ENCODE results near the gene GPR82. TPM values are rescaled to one million over a fixed set of nuclear protein-coding genes. Genes with fewer than 3 reads are reported as not detected.
"Not testable (repeated sequence)": the region's sequence is repeated elsewhere in the genome, so short reads cannot be mapped to it uniquely, and the experiment has no call there.

Gene GPR82, protein sequence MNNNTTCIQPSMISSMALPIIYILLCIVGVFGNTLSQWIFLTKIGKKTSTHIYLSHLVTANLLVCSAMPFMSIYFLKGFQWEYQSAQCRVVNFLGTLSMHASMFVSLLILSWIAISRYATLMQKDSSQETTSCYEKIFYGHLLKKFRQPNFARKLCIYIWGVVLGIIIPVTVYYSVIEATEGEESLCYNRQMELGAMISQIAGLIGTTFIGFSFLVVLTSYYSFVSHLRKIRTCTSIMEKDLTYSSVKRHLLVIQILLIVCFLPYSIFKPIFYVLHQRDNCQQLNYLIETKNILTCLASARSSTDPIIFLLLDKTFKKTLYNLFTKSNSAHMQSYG
- total RNA-seq: under 1 TPM in 1 of 2 donors, not detected in 1; 0.53 TPM
- long read RNA-seq: 0 reads

DNA sequence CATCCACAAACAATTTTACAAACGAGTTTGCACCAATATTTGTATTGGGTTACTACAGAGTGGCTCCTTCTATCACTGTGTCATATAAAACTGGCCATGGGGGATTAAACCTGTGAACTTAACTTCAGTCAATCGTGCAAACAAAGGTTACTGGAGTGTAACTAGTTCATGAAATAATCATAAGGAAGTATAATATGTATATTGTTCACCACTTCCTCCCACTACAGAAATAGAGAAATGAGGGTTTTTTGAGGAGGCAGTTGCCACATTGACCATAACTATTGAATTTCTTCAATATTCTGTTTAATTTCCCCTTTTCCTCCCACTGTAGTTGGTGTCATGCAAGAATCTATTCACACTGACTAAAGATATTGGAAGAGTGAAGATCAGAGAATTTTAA, at the start of gene GPR82:
TSS of gene GPR82 (plus strand) at position 356 of the 400 bp plus-strand sequence. CDS start 2,846 bp downstream, outside the sequence.
- intact Hi-C loops (cut with DNase I): no loop called here
- DNase-seq (no peak), ATAC-seq (no peak)

DNA sequence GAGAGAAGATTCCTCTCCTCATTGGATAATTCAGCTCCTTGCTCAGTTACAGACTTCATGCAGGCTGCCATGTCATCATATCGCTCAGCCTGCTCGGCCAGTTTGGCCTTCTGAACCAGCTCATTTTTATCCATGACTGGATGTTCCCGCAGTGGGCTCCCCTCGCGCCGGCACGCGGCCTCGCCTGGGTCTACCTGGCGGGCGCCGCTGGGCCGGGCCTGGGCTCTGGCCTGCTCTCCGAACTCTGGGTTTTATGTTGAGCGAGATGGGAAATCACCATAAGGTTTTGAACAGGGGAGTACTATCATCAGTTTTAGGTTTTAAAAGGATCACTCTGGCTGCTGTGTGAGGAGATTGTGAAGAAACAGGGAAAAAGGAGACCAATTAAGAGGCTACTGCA, 47.6 kb upstream of the GPR82 start:
- DNase-seq; intact Hi-C loops (cut with DNase I); ATAC-seq: not testable (repeated sequence)

GRCh38 chrX:41677183-41678060, 46.6 kb upstream of the GPR82 start:
- ATAC-seq: peak in 1 of 2 donors; percentile 51
- intact Hi-C loops (cut with DNase I): no loop called here
- no peak for DNase-seq

DNA sequence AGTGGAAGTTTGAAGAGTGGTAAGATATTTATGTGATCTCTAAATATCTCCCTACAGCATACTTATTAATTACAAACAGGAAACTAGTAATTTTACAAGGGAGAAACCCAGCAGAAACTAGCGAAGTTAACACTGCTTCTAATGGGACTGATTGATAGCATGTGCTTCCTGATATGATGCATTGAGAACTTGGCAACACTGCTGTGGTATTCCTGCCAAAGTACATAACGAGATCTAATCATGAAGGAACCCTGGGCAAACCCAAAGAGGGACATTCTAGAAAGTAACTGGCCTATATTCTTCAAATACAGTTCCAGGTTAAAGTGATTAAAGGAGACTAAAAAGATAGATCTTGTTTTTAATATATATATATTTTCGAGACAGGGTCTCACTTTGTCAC, 39.8 kb upstream of the GPR82 start:
- intact Hi-C loops (cut with DNase I): no loop called here
- ATAC-seq (peak in 1 of 2 donors; percentile 37), DNase-seq (no peak)

GRCh38 chrX:41684940-41685339, 39.0 kb upstream of the GPR82 start:
- no peak for ATAC-seq

DNA sequence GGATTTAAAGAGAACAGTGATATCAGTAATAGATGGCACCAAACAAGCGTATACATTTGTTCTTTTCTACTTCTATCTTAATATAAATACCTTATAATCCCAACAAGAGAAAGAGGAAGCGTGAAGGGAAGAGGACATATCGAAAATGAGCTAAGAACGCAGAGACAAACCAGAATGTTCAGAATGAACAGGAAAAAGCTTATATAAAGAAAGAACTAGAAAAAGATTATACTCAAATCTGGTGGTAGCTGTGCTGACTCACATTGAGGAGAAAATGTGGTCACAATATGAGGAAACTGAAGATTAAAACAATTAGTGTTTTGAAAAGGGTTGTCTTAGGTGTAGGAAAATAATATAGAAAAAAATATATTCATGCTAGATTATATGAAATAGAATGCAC, 37.2 kb upstream of the GPR82 start:
- intact Hi-C loops (cut with DNase I): no loop called here
- ATAC-seq (no peak), DNase-seq (no peak)

More at GRCh38 chrX:41684940-41685339, 39.0 kb upstream of the GPR82 start:
- no peak for DNase-seq
- intact Hi-C loops (cut with DNase I): no loop called here

DNA sequence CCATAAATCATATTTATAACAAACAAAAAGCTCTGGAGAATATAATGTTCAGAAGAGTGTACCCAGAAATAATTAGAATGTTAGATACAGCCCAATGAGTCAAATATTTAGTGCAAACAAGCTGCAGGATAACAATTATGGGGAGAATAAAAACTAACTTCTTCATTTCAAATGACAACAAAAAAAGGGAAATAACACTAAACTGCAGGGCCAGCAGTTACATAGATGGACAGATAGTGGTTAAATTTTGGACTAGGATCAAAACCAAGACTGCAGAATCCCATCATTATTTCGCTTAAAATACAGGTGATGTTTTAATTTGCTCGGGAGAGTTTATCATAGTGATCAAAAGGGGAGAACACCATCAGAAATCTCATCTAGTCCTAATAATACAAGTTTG, 35.8 kb upstream of the GPR82 start:
- ATAC-seq (no peak), DNase-seq (no peak)
- intact Hi-C loops (cut with DNase I): no loop called here

GRCh38 chrX:41688835-41689234, 35.1 kb upstream of the GPR82 start, which contains the start of gene GPR34:
TSS of gene GPR34 (plus strand) at chrX:41688973. CDS start at chrX:41695634, 6,661 bp downstream.
- DNase-seq: no peak
- intact Hi-C loops (cut with DNase I): no loop called here
- peak in 1 of 2 donors; percentile 48 for ATAC-seq

DNA sequence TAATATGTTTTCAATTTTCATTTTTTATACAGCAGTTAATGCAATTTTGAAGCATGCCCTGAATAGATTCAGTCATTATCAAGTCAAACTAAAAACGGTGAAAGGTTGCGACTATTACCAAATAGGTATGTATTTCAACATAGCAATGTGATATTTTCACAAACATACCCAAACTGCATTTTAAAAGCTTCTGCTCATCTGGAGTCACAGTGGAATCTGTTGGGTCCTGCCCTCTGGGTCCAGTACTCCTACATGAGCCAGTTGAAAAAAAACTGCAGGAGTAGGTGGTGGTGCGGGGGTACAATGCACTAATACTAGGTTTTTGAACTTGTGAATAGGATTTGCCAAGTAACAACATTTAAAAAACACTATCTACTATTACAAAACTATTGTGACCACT, 34.3 kb upstream of the GPR82 start:
- intact Hi-C loops (cut with DNase I): no loop called here

DNA sequence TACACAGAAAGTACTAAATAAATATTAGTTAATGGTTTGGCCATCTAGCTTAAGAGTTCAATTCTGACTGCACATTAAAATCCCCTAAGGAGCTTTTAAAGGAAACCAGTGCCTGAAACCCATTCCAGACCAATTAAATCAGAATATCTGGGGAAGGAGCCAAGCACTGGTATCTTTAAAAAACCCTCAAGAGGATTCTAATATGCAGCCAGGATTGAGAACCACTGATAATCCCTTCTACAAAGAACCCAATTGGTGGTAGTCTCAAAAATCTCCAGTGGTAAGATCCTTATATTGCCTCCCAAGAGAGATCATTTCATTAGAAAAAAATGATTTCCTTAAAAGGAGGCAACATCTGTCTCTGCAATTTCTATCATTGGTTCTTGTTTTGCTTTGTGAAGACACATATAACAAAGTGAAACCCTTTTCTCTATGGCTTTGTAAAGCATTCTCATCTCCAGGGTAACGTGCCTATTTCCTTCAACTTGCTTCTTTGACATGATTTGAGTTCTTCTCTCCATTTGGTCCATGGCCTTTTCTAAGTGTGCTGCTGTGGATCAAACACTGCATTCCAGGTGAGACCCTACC, 31.7 kb upstream of the GPR82 start:
- ATAC-seq (peak; percentile 64 to 73), DNase-seq (no peak)
- intact Hi-C loops (cut with DNase I): no loop called here

More for the DNA sequence above, 34.3 kb upstream of the GPR82 start:
- ATAC-seq (no peak), DNase-seq (no peak)

DNA sequence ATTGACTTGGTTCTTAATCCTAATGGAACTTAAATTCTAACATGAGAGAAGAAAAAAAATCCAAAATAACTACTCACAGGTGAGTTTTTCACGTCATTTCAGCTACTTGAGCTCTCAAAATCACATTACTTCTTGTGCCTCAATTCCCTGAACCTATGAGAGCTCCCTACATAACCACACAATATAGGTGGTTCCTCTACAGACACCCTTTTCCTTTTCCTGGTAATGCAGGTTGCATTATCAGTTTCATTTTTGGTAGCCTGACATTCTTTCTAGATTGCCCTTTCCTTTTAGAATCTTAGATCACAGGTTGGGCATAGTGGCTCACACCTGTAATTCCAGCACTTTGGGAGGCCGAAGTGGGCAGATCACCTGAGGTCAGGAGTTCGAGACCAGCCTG, 31.0 kb upstream of the GPR82 start:
- no peak for ATAC-seq

GRCh38 chrX:41695426-41695825, 28.6 kb upstream of the GPR82 start:
- ATAC-seq (no peak), DNase-seq (no peak)
- intact Hi-C loops (cut with DNase I): no loop called here

More for the DNA sequence above, 31.0 kb upstream of the GPR82 start:
- intact Hi-C loops (cut with DNase I): no loop called here
- no peak for DNase-seq

GRCh38 chrX:41703574-41704029, 20.4 kb upstream of the GPR82 start:
- intact Hi-C loops (cut with DNase I): no loop called here
- ATAC-seq (no peak), DNase-seq (no peak)

GRCh38 chrX:41705042-41705441, 18.9 kb upstream of the GPR82 start:
- intact Hi-C loops (cut with DNase I): no loop called here
- DNase-seq (no peak), ATAC-seq (no peak)

DNA sequence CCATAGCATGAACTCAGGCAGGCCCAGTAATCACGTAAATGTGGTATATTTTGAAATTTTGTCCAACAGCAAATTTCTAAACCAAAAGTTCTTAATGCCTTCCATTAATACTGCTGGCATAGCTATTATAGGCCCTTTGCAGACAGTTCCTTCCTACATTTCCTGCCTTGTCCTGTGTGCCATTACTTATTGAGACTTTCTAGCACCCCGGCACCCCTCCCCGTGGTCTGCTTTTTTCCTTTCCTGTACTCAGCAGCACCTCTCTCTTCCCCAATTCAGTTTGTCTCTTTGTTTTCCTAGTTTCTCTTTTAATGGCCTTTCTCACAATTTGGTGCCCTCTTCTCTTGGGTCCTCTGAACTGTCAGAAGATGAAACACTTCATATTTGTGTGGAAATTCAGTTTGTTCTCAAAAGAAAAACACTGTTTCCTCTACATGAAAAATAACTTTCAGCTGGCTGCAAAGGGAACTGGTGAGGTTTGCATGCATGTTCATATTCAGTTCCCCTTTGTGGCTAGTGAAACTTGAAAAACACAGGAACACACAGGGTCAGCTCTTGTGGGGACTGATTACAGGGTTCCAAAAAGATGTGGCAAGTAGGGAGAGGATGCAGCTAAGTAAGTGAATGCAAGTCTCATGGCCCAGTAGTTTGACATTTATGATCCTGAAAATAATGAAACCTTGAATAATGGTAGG, 18.2 kb upstream of the GPR82 start:
- ATAC-seq: peak in 1 of 2 donors; percentile 59
- intact Hi-C loops (cut with DNase I): no loop called here
- DNase-seq: no peak

DNA sequence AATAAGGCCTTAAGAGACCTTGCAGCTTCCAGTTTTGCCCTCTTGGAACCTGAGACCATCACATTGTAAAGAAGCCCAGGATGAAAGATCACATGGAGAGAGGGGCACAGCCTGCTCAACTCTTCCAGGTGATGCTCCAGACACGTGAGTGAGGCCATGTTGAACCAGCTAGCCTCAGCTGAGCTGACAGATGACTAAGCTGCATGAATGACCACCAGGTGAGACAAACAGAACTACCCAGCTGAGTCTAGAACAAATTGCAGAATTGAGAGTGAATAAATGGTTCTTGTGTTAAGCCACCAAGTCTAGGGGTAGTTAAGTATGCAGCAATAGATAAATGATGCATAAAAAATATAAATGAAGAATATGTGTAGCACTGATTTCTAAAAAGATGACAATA, 16.8 kb upstream of the GPR82 start:
- DNase-seq (no peak), ATAC-seq (no peak)
- intact Hi-C loops (cut with DNase I): no loop called here

GRCh38 chrX:41708486-41708885, 15.5 kb upstream of the GPR82 start:
- DNase-seq: no peak
- intact Hi-C loops (cut with DNase I): no loop called here
- ATAC-seq: no peak

GRCh38 chrX:41711021-41711667, 12.8 kb upstream of the GPR82 start:
- intact Hi-C loops (cut with DNase I): no loop called here
- DNase-seq (no peak), ATAC-seq (no peak)

GRCh38 chrX:41716222-41716621, 7.8 kb upstream of the GPR82 start:
- ATAC-seq (no peak), DNase-seq (no peak)
- intact Hi-C loops (cut with DNase I): no loop called here

All from left cardiac atrium (tissue), 4 donors.